K562 (cell line): Measurements from ENCODE around the gene CREB3L2. TPM values are rescaled to one million over a fixed set of nuclear protein-coding genes. Genes with fewer than 3 reads are reported as not detected.
A peak's percentile ranks its signal among the peaks of the same experiment; 100 is the strongest.

Experiments used
- FOXJ3 ChIP-seq: sonication (generic); formaldehyde crosslinking; IDR thresholded peaks from 2 replicates; pipeline ENCODE4 v1.4.0; 2020; ENCODE audit warnings: mild to moderate bottlenecking, missing genetic modification reagents
- NBN ChIP-seq: fragments of 450-650 bp; IDR thresholded peaks from 2 replicates; pipeline ENCODE4 v1.6.1; 2016; ENCODE audit warnings: low read depth, mild to moderate bottlenecking
- SETDB1 ChIP-seq: IDR thresholded peaks from one replicate; pipeline ENCODE4 v1.6.1; 2012; ENCODE audit warnings: low read length, control low read depth, inconsistent platforms
- TCFL5 ChIP-seq: fragments of 250-450 bp; sonication (Bioruptor Pico); conservative IDR thresholded peaks from 2 replicates; pipeline ENCODE4 v1.6.1; 2021; ENCODE audit warnings: mild to moderate bottlenecking, moderate library complexity, matching md5 sums
- polyA plus RNA-seq, 8 experiments: library from polyadenylated mRNA; depleted of rRNA in 4 of 8; stranded (reverse) in 5 of 8; unstranded in 3 of 8; fragments of >200 nt; fragmentation: Nextera tagmentation in 2 of 8; fragmentation: Illumina TruSeq in 1 of 8; extraction: Ambion mirVana in 2 of 8; extraction: Trizol in 1 of 8; gene quantifications; 2 replicates each; pipeline versions ENCODE4 v1.2.1 to v1.2.3, GENCODE V29; 2011 to 2014; ENCODE audit warnings: inconsistent platforms in 1 of 8, missing spikeins in 1 of 8
- total RNA-seq, 7 experiments: library from RNA; depleted of rRNA in 6 of 7; stranded (reverse); fragments of >200 nt in 6 of 7; fragmentation: Illumina TruSeq in 2 of 7; extraction: Trizol in 2 of 7; gene quantifications; 2 replicates each; pipeline versions ENCODE4 v1.2.1 to v1.2.3, GENCODE V29; 2011 to 2021; ENCODE audit warnings: low replicate concordance in 1 of 7
- TF ChIP-seq, protein P1 (sequence below), 2 experiments: IDR thresholded peaks in 1 of 2; conservative IDR thresholded peaks in 1 of 2; 2 replicates each; pipeline ENCODE4 v1.6.1; 2016; ENCODE audit warnings: low read depth in 2 of 2, mild to moderate bottlenecking in 1 of 2, missing compliant biosample characterization in 1 of 2, missing genetic modification characterization in 1 of 2, moderate library complexity in 1 of 2
- TF ChIP-seq, protein P2 (sequence below), 2 experiments: fragments of 450-650 bp; formaldehyde crosslinking in 1 of 2; IDR thresholded peaks; 2 replicates each; pipeline versions ENCODE4 v1.4.0 to v1.6.1; 2014 to 2020; ENCODE audit warnings: mild to moderate bottlenecking in 2 of 2, borderline replicate concordance in 1 of 2, low read depth in 1 of 2
- TF ChIP-seq, protein P3 (sequence below), 2 experiments: fragments of 450-650 bp in 1 of 2; sonication (generic) in 1 of 2; formaldehyde crosslinking; conservative IDR thresholded peaks; 2 replicates each; pipeline versions ENCODE4 v1.4.0 to v1.8.1; 2020 to 2022; ENCODE audit warnings: mild to moderate bottlenecking in 1 of 2, missing genetic modification reagents in 1 of 2
- TF ChIP-seq, protein P4 (sequence below): fragments of 450-650 bp; IDR thresholded peaks from 2 replicates; pipeline ENCODE4 v1.6.1; 2016; ENCODE audit warnings: borderline replicate concordance
- TF ChIP-seq, protein P5 (sequence below): fragments of 250-450 bp; sonication (Bioruptor Pico); IDR thresholded peaks from 2 replicates; pipeline ENCODE4 v1.5.1; 2021; ENCODE audit warnings: mild to moderate bottlenecking

CREB3L2 gene
- total and polyA plus RNA-seq, 9 of the 15 experiments (the other 6 are each of a cell fraction or from before 2014, with no cell fraction given), result 7.1 to 45.6 (median 15.8) TPM

DNA sequence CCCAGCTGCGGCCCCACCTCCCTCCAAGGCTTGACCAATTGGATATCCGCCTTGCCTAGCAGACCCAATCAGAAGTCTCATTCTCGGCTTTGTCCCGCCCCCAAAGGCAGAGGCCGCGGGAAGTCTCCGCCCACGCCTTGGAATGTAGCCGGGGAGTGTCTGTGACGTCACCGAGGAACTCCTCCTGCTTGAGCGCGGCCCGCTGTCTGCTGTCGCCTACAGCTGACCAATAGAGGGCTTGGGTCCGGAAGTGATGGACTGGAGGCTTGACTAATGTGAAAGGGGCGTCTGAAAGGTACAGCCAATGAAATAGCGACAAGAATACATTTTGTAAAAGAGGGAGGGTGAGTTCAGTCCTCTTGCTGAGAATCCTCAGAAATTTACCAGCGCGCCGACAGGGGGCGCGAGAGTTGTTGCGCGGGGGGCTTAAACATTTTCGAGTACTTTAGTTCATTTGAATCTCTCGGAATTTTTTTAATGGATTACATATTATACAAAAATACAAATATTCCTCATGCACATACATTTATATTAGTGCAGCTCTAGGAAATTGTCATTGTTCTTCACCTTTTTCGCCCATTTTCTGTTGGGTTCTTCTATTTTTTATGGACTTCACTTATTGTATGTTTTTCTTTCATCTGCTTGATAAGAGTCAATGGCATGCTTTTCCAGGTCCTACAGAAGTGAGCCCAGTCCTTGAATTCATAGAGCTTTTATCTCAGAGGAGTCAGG, 376 bp upstream of the CREB3L2 start (continued):
- TF ChIP-seq TCFL5 (CRISPR knock-in tag) (no peak), NBN (peak; percentile 100), FOXJ3 (no peak), SETDB1 (no peak)
- TF ChIP-seq, protein P1, sequence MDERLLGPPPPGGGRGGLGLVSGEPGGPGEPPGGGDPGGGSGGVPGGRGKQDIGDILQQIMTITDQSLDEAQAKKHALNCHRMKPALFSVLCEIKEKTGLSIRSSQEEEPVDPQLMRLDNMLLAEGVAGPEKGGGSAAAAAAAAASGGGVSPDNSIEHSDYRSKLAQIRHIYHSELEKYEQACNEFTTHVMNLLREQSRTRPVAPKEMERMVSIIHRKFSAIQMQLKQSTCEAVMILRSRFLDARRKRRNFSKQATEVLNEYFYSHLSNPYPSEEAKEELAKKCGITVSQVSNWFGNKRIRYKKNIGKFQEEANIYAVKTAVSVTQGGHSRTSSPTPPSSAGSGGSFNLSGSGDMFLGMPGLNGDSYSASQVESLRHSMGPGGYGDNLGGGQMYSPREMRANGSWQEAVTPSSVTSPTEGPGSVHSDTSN (CRISPR knock-in tag; IDR thresholded peaks at IDR 0.05; ENCODE audit: low read depth), result peak; percentile 98
- TF ChIP-seq, protein P1 (tag; conservative IDR thresholded peaks at IDR 0.05; ENCODE audit: low read depth), result peak; percentile 100
- TF ChIP-seq, protein P2, sequence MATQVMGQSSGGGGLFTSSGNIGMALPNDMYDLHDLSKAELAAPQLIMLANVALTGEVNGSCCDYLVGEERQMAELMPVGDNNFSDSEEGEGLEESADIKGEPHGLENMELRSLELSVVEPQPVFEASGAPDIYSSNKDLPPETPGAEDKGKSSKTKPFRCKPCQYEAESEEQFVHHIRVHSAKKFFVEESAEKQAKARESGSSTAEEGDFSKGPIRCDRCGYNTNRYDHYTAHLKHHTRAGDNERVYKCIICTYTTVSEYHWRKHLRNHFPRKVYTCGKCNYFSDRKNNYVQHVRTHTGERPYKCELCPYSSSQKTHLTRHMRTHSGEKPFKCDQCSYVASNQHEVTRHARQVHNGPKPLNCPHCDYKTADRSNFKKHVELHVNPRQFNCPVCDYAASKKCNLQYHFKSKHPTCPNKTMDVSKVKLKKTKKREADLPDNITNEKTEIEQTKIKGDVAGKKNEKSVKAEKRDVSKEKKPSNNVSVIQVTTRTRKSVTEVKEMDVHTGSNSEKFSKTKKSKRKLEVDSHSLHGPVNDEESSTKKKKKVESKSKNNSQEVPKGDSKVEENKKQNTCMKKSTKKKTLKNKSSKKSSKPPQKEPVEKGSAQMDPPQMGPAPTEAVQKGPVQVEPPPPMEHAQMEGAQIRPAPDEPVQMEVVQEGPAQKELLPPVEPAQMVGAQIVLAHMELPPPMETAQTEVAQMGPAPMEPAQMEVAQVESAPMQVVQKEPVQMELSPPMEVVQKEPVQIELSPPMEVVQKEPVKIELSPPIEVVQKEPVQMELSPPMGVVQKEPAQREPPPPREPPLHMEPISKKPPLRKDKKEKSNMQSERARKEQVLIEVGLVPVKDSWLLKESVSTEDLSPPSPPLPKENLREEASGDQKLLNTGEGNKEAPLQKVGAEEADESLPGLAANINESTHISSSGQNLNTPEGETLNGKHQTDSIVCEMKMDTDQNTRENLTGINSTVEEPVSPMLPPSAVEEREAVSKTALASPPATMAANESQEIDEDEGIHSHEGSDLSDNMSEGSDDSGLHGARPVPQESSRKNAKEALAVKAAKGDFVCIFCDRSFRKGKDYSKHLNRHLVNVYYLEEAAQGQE (IDR thresholded peaks at IDR 0.05; ENCODE audit: borderline replicate concordance), result no peak; the same call in 1 of the 2 replicates
- TF ChIP-seq, protein P2 (CRISPR knock-in tag; IDR thresholded peaks at IDR 0.05; ENCODE audit: low read depth), result no peak
- TF ChIP-seq, protein P3, sequence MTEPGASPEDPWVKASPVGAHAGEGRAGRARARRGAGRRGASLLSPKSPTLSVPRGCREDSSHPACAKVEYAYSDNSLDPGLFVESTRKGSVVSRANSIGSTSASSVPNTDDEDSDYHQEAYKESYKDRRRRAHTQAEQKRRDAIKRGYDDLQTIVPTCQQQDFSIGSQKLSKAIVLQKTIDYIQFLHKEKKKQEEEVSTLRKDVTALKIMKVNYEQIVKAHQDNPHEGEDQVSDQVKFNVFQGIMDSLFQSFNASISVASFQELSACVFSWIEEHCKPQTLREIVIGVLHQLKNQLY (CRISPR knock-in tag; conservative IDR thresholded peaks at IDR 0.05), result no peak
- TF ChIP-seq, protein P4, sequence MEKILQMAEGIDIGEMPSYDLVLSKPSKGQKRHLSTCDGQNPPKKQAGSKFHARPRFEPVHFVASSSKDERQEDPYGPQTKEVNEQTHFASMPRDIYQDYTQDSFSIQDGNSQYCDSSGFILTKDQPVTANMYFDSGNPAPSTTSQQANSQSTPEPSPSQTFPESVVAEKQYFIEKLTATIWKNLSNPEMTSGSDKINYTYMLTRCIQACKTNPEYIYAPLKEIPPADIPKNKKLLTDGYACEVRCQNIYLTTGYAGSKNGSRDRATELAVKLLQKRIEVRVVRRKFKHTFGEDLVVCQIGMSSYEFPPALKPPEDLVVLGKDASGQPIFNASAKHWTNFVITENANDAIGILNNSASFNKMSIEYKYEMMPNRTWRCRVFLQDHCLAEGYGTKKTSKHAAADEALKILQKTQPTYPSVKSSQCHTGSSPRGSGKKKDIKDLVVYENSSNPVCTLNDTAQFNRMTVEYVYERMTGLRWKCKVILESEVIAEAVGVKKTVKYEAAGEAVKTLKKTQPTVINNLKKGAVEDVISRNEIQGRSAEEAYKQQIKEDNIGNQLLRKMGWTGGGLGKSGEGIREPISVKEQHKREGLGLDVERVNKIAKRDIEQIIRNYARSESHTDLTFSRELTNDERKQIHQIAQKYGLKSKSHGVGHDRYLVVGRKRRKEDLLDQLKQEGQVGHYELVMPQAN, result no peak
- TF ChIP-seq, protein P5, sequence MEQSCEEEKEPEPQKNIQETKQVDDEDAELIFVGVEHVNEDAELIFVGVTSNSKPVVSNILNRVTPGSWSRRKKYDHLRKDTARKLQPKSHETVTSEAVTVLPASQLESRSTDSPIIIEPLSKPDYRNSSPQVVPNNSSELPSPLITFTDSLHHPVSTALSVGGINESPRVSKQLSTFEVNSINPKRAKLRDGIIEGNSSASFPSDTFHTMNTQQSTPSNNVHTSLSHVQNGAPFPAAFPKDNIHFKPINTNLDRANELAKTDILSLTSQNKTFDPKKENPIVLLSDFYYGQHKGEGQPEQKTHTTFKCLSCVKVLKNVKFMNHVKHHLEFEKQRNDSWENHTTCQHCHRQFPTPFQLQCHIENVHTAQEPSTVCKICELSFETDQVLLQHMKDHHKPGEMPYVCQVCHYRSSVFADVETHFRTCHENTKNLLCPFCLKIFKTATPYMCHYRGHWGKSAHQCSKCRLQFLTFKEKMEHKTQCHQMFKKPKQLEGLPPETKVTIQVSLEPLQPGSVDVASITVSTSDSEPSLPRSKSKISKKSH (CRISPR knock-in tag), result no peak
